ENCODE measurements around the gene OR7D2.

DNA sequence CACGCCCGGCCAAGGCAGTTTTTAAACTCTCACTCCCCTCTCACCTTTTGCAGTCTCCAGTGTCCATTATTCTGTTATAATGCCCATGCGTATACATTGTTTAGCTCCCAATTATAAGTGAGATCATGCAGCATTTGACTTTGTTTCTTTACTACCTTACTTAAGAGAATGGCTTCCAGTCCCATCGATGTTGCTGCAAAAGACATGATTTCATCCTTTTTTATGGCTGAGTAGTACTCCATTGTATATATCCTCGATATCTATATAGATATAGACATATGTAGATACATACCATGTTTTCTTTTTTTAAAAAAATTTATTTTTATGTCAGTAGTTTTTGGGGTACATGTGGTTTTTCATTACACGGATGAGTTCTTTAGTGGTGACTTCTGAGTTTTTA lies 8.4 kb downstream of the OR7D2 start:
- TF ChIP-seq, protein P1, sequence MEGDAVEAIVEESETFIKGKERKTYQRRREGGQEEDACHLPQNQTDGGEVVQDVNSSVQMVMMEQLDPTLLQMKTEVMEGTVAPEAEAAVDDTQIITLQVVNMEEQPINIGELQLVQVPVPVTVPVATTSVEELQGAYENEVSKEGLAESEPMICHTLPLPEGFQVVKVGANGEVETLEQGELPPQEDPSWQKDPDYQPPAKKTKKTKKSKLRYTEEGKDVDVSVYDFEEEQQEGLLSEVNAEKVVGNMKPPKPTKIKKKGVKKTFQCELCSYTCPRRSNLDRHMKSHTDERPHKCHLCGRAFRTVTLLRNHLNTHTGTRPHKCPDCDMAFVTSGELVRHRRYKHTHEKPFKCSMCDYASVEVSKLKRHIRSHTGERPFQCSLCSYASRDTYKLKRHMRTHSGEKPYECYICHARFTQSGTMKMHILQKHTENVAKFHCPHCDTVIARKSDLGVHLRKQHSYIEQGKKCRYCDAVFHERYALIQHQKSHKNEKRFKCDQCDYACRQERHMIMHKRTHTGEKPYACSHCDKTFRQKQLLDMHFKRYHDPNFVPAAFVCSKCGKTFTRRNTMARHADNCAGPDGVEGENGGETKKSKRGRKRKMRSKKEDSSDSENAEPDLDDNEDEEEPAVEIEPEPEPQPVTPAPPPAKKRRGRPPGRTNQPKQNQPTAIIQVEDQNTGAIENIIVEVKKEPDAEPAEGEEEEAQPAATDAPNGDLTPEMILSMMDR (conservative IDR thresholded peaks at IDR 0.05 in 1 of 2, IDR thresholded peaks at IDR 0.05 in 1 of 2; ENCODE audit: extremely low read depth in 1 of 2, insufficient read depth in 1 of 2, low read depth in 1 of 2, low read length in 2 of 2) = no peak
- no peak for TF ChIP-seq EZH2 (IDR thresholded peaks at IDR 0.05; ENCODE audit: borderline replicate concordance, low read length)
